MV-4-11 (cell line): ENCODE data around the gene DMKN.
"Not testable (repeated sequence)": the region's sequence is repeated elsewhere in the genome, so short reads cannot be mapped to it uniquely, and the experiment has no call there.

Experiments used
- DNase-seq: peaks from one replicate; lab custom pipeline; 2025; lab: John Stamatoyannopoulos, UW

DMKN gene

GRCh38 chr19:35497406-35497805 lies 16.0 kb downstream of the DMKN start:
- DNase-seq = no peak

GRCh38 chr19:35495107-35496064 lies 18.1 kb downstream of the DMKN start:
- peak; percentile 50 for DNase-seq

- DNase-seq = no peak
These were observed 19.5 kb downstream of the DMKN start for GRCh38 chr19:35493971-35494370.

GRCh38 chr19:35491836-35492360 lies 21.6 kb downstream of the DMKN start:
- no peak for DNase-seq

- DNase-seq = no peak
These were observed 23.1 kb downstream of the DMKN start, which contains the start of gene KRTDAP for GRCh38 chr19:35490364-35490763. Gene KRTDAP (minus strand): TSS chr19:35490464. CDS start chr19:35490442, 22 bp downstream.

DNA sequence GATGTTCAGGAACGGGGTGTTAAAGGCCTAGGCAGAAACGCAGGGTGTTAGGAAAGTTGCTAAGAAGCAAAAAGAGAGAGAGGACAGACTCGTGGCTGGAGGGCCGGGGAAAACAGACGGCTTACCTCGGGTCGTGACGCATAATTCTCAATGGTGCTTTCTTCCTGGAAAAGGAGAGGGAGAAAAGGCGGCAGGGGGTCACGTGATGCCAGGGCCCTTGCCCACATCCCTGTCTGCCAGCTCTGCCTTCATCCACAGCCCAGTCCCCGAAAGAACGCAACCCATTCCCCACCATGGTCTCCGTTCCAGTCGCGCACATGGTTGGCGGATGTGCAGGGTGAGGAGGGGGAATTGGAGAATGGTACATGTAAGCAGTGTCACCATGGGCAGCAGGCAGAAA lies 24.8 kb downstream of the DMKN start:
- no peak for DNase-seq

DNA sequence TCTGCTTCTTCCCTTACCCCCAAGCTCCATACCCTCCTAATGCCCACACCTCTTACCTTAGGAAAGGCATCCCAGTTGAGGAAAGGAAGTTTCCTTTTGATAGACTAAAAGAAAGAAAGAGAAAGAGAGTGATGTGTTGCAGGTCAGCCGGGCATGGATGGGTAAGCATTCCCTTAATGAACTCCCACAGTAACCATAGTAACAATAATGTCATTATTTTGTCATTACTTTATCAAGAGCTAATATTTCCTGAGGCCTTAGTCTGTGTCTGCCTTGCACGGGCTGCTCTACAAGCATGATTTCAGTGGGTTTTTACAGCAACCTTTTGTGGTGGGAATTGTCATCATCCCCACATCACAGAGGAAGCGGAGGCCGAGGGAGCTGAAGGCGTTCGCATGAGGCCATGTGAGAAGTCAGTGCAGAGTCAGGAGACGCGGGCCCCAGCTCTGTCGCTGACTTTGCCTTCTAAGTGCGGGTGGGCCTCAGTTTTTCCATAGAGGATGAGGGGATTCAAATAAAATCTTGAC lies 25.7 kb downstream of the DMKN start:
- no peak for DNase-seq

DNA sequence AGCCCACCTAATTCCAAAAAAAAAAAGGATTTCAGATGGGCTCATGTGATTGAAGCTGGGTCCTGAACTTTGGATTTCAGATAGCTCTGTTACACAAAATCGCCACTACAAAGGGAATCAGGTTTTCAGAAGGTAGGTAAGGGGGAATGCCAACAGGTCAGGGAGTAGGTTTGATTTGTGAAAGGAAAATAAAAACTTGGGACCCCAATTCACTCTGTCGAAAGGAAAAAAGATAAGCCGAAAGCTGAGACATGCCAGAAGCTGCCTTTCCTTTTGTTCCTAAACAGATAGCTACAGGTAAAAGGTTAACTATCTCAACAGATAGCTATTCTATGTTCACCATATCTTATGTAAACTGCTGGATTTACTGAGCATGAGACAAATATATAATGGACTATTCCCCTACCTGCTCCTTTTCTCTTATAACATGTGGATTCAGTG lies 27.2 kb downstream of the DMKN start:
- no peak for DNase-seq

GRCh38 chr19:35484252-35485036 lies 29.0 kb downstream of the DMKN start:
- no peak for DNase-seq

GRCh38 chr19:35483089-35483488 lies 30.4 kb downstream of the DMKN start:
- no peak for DNase-seq

DNA sequence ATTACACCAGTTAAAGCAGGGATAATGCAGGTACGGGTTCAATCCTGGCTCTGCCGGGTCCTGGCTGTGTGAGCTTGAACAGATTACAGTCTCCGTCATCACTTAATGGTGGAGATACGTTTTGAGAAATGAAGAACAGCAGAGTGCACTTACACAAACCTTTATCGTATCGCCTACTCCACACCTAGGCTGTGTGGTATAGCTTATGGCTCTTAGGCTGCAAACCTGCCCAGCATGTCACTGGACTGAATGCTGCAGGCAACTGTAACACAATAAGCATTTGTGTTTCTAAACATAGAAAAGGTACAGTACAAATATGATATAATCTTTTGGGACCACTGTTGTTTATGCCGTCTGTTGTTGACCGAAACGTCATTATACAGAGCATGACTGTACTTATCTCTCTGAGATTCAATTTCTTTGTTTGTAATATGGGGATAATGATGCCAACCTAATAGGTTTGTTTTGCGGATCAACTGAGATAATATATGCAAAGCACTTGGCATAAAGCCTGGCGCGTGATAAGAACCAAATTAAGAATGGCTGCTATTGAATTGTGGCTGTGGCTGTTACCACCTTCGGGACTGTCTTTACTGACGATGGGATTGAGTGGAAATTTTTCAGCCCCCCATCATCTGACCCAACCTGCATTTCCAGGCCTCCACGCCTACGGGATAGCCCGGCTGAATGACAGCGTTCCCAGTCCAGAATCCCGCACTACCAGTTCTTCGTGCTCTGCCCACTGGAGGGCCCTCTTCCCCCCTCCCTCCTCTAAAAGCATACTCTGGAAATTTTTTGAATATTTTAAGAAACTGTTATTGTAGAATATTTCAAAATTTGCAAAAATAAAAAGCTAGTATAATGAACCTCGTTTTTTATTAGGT lies 34.4 kb downstream of the DMKN start:
- no peak for DNase-seq

DNA sequence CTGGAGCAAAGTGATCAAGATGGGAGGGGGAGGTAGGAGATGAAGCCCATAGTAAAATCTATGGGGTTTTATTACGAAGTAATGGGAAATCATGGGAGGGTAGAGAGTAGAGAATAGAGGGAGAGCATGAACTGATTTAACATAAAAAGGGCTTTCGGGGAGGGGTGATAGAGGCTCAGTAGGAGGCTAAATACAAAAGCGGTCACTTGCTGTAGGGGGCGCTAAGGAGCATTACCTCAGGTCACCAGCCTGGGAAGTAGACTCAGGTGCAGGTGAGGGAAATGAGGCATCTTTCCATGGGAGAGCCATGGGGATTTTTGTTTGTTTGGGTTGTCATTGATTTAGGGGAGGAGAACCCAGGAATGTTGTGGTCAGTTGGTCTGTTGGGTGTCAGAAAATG lies 37.3 kb downstream of the DMKN start:
- no peak for DNase-seq

- DNase-seq = not testable (repeated sequence)
These were observed 38.9 kb downstream of the DMKN start for GRCh38 chr19:35474594-35474993.

DNA sequence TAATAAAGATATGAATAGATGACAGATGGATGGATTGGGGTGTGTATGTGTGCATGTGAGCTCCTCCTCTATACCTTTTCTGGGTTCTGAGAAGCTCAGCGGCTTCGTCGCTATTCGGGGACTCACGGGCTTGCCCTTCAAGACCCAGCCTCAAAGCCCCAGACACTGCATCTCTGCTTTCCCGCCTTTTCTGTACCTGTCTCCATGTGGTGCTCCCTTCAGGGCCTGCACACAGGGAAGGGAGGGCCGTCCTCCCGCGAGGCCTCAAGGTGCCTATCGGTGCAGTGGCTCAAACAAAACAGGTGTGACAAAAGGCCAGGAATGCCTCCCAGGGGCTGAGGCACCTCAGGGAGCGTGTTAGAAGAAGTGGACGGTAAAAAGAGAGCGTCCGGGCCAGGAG lies 39.3 kb downstream of the DMKN start:
- no peak for DNase-seq

DNA sequence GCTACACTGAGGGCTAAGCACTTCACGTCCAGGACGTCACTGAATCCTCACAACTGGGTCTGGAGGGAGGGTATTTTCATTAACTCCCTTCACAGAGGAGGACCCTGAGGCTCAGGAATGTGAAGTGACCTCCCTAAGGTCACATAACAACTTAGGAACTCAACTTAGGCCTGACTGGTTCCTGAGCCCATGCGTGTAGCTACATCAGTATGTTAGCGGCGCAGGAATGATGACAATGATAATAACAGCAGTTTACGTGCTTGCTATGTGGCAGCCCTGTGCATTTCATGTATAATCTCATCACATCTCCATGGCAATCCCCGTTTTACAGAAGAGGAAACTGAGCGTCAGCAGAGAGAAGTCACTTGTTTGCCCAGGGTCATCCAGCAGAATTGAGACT lies 41.5 kb downstream of the DMKN start:
- no peak for DNase-seq

- DNase-seq = not testable (repeated sequence)
These were observed 42.4 kb downstream of the DMKN start for GRCh38 chr19:35471075-35471474.

GRCh38 chr19:35470128-35470527 lies 43.3 kb downstream of the DMKN start:
- DNase-seq = no peak

DNA sequence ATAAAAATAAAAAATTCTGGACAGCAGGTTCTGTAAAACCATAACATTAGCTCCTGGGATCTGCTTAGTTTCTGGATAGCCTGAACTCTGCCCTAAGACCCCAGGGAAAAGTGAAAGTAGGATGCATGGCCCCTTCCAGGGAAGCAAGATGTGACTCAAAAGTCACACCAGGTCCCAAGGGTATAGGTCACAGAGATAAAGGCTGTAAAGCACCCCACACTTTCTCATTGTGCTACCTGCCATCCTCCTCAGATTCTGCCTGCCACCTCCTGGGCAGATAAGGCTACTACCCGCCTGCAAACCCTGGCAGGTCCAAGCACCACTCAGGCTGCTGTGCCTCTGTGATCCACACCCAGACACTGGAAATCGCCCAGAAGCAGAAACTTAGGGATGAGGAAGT lies 44.8 kb downstream of the DMKN start:
- DNase-seq = peak; percentile 68

DNA sequence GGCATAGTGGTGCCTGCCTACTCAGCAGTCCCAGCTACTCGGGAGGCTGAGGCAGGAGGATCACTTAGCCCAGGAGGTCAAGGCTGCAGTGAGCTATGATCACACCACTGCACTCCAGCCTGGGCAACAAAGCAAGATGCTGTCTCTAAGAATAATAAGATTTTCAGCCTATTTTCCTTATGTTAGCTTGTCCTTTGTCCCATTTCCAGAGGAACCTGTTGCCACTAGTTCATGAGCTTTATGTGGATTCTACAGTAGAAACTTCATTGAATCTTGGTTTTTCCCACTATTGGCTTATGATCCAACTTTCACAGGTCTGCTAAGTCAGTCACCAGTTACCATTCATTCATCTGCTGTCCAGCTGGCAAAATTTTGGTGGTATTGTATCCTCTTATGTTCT lies 47.2 kb downstream of the DMKN start:
- no peak for DNase-seq

DNA sequence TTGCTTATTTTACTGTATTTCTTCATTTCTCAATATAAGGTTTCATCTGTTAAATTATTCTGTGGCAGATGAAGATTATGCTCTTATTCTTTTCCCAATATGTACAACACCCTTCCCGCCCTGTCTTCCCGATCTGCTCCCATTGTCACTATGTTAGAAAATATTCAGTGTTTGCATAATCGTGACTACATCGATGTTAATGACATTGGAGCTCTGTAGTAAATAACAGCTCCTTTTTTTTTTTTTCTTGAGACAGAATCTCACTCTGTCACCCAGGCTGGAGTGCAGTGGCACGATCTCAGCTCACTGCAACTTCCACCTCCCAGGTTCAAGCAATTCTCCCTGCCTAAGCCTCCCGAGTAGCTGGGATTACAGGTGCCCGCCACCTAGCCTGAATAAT lies 50.5 kb downstream of the DMKN start:
- DNase-seq = peak; percentile 56

GRCh38 chr19:35462476-35462953 lies 50.9 kb downstream of the DMKN start:
- peak; percentile 98 for DNase-seq
